Measurements from ENCODE around the gene KRTAP10-6.

Gene KRTAP10-6

DNA sequence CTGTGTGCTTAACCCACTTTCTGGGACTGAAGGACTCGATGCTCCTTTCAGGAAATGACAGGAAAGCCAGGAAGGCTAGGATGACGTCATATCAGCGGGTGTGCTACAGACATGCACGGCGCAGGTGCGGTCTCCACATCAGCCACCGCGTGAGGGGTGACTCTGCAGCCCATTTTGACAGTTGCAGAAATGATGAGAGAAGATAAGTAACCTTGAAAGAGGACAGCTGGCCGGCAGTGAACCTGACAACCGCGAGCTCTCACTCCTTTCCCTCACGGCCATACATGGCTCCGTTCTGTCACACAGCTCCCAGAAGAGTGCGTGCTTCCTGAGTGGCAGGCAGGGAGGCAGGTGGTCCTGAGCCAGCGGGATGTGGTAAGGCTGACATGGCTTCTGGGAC lies 10.2 kb downstream of the KRTAP10-6 start:
- no peak for TF ChIP-seq ZBTB7A (IDR thresholded peaks at IDR 0.05; ENCODE audit: low read depth)
- no peak for TF ChIP-seq EGR1 (IDR thresholded peaks at IDR 0.05)
- no peak for TF ChIP-seq EP300 (IDR thresholded peaks at IDR 0.05; ENCODE audit: borderline replicate concordance)
- no peak for TF ChIP-seq REST (IDR thresholded peaks at IDR 0.05; ENCODE audit: low read depth)
- no peak for TF ChIP-seq RAD21 (IDR thresholded peaks at IDR 0.05; ENCODE audit: low read depth)
- TF ChIP-seq YY1 (IDR thresholded peaks at IDR 0.05; ENCODE audit: low read depth) = no peak
- TF ChIP-seq USF1 (IDR thresholded peaks at IDR 0.05) = no peak
- TF ChIP-seq TCF12 (IDR thresholded peaks at IDR 0.05; ENCODE audit: low read depth) = no peak
- TF ChIP-seq CEBPB (IDR thresholded peaks at IDR 0.05) = no peak

- TF ChIP-seq EGR1 (IDR thresholded peaks at IDR 0.05) (no peak), REST (IDR thresholded peaks at IDR 0.05; ENCODE audit: low read depth) (no peak), CEBPB (IDR thresholded peaks at IDR 0.05) (no peak), YY1 (IDR thresholded peaks at IDR 0.05; ENCODE audit: low read depth) (no peak), TEAD4 (IDR thresholded peaks at IDR 0.05) (no peak), EP300 (IDR thresholded peaks at IDR 0.05; ENCODE audit: borderline replicate concordance) (no peak), MAX (IDR thresholded peaks at IDR 0.05) (no peak), RAD21 (IDR thresholded peaks at IDR 0.05; ENCODE audit: low read depth) (no peak), NFIC (IDR thresholded peaks at IDR 0.05) (no peak), CREB1 (IDR thresholded peaks at IDR 0.05; ENCODE audit: low read depth) (no peak), TCF12 (IDR thresholded peaks at IDR 0.05; ENCODE audit: low read depth) (no peak), USF1 (IDR thresholded peaks at IDR 0.05) (no peak), FOXM1 (IDR thresholded peaks at IDR 0.05; ENCODE audit: borderline replicate concordance, low read depth) (no peak), TAF1 (IDR thresholded peaks at IDR 0.05; ENCODE audit: low read depth) (no peak), ZBTB7A (IDR thresholded peaks at IDR 0.05; ENCODE audit: low read depth) (no peak)
Measured at GRCh38 chr21:44581158-44581557, 11.1 kb downstream of the KRTAP10-6 start.

GRCh38 chr21:44580231-44580821 lies 12.0 kb downstream of the KRTAP10-6 start, which contains the start of gene KRTAP10-5:
KRTAP10-5 (minus strand) TSS chr21:44580604; CDS start chr21:44580578, 26 bp downstream.
- TF ChIP-seq NFIC (IDR thresholded peaks at IDR 0.05) (peak; percentile 39; the same call in 1 of the 2 replicates), TCF12 (IDR thresholded peaks at IDR 0.05; ENCODE audit: low read depth) (0 out of 2 replicates have a peak, but pooled peaks have one; percentile 46)

DNA sequence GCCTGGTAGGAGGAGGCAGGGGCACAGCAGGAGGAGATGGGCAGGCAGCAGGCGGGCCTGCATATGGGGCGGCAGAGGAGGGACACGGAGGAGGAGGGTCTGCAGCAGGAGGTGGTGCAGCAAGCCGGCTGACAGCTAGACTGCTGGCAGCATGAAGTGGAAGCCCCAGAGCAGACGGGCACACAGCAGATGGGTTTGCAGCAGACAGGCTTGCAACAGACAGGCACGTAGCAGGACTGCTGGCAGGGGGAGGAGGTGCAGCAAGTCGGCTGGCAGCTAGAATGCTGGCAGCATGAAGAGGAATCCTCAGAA lies 12.5 kb downstream of the KRTAP10-6 start:
- no peak for TF ChIP-seq CEBPB (IDR thresholded peaks at IDR 0.05)
- TF ChIP-seq YY1 (IDR thresholded peaks at IDR 0.05; ENCODE audit: low read depth) = no peak
- TF ChIP-seq MAX (IDR thresholded peaks at IDR 0.05) = no peak; the same call in 1 of the 2 replicates
- no peak for TF ChIP-seq REST (IDR thresholded peaks at IDR 0.05; ENCODE audit: low read depth)
- no peak for TF ChIP-seq RAD21 (IDR thresholded peaks at IDR 0.05; ENCODE audit: low read depth)

All from Ishikawa (cell line).